ENCODE measurements around the gene CYB561A3.
"Not testable (repeated sequence)": the region's sequence is repeated elsewhere in the genome, so short reads cannot be mapped to it uniquely, and the experiment has no call there.

Gene CYB561A3

GRCh38 chr11:61390161-61390560 is 28.5 kb upstream of the CYB561A3 start:
- TF ChIP-seq, protein P1, sequence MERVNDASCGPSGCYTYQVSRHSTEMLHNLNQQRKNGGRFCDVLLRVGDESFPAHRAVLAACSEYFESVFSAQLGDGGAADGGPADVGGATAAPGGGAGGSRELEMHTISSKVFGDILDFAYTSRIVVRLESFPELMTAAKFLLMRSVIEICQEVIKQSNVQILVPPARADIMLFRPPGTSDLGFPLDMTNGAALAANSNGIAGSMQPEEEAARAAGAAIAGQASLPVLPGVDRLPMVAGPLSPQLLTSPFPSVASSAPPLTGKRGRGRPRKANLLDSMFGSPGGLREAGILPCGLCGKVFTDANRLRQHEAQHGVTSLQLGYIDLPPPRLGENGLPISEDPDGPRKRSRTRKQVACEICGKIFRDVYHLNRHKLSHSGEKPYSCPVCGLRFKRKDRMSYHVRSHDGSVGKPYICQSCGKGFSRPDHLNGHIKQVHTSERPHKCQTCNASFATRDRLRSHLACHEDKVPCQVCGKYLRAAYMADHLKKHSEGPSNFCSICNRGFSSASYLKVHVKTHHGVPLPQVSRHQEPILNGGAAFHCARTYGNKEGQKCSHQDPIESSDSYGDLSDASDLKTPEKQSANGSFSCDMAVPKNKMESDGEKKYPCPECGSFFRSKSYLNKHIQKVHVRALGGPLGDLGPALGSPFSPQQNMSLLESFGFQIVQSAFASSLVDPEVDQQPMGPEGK (CRISPR knock-in tag; IDR thresholded peaks at IDR 0.05; ENCODE audit: borderline replicate concordance), result no peak
- no peak for TF ChIP-seq OSR1 (CRISPR knock-in tag; IDR thresholded peaks at IDR 0.05)
- no peak for ATAC-seq

- TF ChIP-seq CREB5 (CRISPR knock-in tag; IDR thresholded peaks at IDR 0.05; ENCODE audit: low read depth) (no peak), ZFP3 (CRISPR knock-in tag; IDR thresholded peaks at IDR 0.05) (no peak), GLIS3 (CRISPR knock-in tag; IDR thresholded peaks at IDR 0.05) (no peak), POU6F1 (CRISPR knock-in tag; IDR thresholded peaks at IDR 0.05; ENCODE audit: borderline replicate concordance, low read depth) (no peak), SNAI2 (CRISPR knock-in tag; IDR thresholded peaks at IDR 0.05) (no peak)
- peak; percentile 55 for ATAC-seq
Measured at GRCh38 chr11:61384271-61385242, 22.9 kb upstream of the CYB561A3 start.

GRCh38 chr11:61383859-61384258 is 22.2 kb upstream of the CYB561A3 start:
- not testable (repeated sequence) for ATAC-seq

- ATAC-seq, result no peak
Measured at GRCh38 chr11:61380884-61381283, 19.2 kb upstream of the CYB561A3 start.

GRCh38 chr11:61378713-61379313 is 17.1 kb upstream of the CYB561A3 start:
- no peak for TF ChIP-seq ZNF565 (CRISPR knock-in tag; conservative IDR thresholded peaks at IDR 0.05; ENCODE audit: low read depth)
- no peak for TF ChIP-seq POU6F1 (CRISPR knock-in tag; IDR thresholded peaks at IDR 0.05; ENCODE audit: borderline replicate concordance, low read depth)
- TF ChIP-seq CSDC2 (CRISPR knock-in tag; IDR thresholded peaks at IDR 0.05), result no peak
- no peak for TF ChIP-seq ESRRG (CRISPR knock-in tag; IDR thresholded peaks at IDR 0.05)
- no peak for TF ChIP-seq GLIS3 (CRISPR knock-in tag; IDR thresholded peaks at IDR 0.05)
- TF ChIP-seq SNAI2 (CRISPR knock-in tag; IDR thresholded peaks at IDR 0.05), result no peak
- TF ChIP-seq ARNTL (CRISPR knock-in tag; IDR thresholded peaks at IDR 0.05; ENCODE audit: borderline replicate concordance, low read depth), result no peak
- TF ChIP-seq ZFP30 (CRISPR knock-in tag; IDR thresholded peaks at IDR 0.05), result no peak
- TF ChIP-seq, protein P1 (CRISPR knock-in tag; IDR thresholded peaks at IDR 0.05; ENCODE audit: borderline replicate concordance), result no peak
- peak; percentile 86 for ATAC-seq

More at GRCh38 chr11:61380884-61381283, 19.2 kb upstream of the CYB561A3 start:
- TF ChIP-seq, protein P1 (CRISPR knock-in tag; IDR thresholded peaks at IDR 0.05; ENCODE audit: borderline replicate concordance), result no peak
- TF ChIP-seq SNAI2 (CRISPR knock-in tag; IDR thresholded peaks at IDR 0.05) (no peak), TOX (CRISPR knock-in tag; IDR thresholded peaks at IDR 0.05; ENCODE audit: borderline replicate concordance) (no peak), ZNF565 (CRISPR knock-in tag; conservative IDR thresholded peaks at IDR 0.05; ENCODE audit: low read depth) (no peak)
